ENCODE data around the gene TECPR2.

Gene TECPR2

GRCh38 chr14:102318781-102319276, 43.9 kb upstream of the TECPR2 start:
- peak overlapping the region; percentile 77 for H3K4me3 ChIP-seq (ENCODE audit: low read depth, low read length)
- DNase-seq (ENCODE audit: low read depth) = no peak
- TF ChIP-seq, protein P1, sequence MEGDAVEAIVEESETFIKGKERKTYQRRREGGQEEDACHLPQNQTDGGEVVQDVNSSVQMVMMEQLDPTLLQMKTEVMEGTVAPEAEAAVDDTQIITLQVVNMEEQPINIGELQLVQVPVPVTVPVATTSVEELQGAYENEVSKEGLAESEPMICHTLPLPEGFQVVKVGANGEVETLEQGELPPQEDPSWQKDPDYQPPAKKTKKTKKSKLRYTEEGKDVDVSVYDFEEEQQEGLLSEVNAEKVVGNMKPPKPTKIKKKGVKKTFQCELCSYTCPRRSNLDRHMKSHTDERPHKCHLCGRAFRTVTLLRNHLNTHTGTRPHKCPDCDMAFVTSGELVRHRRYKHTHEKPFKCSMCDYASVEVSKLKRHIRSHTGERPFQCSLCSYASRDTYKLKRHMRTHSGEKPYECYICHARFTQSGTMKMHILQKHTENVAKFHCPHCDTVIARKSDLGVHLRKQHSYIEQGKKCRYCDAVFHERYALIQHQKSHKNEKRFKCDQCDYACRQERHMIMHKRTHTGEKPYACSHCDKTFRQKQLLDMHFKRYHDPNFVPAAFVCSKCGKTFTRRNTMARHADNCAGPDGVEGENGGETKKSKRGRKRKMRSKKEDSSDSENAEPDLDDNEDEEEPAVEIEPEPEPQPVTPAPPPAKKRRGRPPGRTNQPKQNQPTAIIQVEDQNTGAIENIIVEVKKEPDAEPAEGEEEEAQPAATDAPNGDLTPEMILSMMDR (IDR thresholded peaks at IDR 0.05; ENCODE audit: control insufficient read depth, extremely low read depth, insufficient read depth) = no peak

- TF ChIP-seq, protein P1 (IDR thresholded peaks at IDR 0.05; ENCODE audit: control insufficient read depth, extremely low read depth, insufficient read depth) = no peak
- peak; percentile 59 for DNase-seq (ENCODE audit: low read depth)
- peak within 1 kb of the TSS; percentile 77 for H3K4me3 ChIP-seq (ENCODE audit: low read depth, low read length)
These were observed 43.2 kb upstream of the TECPR2 start, which contains the start of gene ZNF839 for GRCh38 chr14:102319351-102320032. Gene ZNF839, plus strand, starts transcription at chr14:102319746. Its CDS starts 20 bp downstream, at chr14:102319766.

GRCh38 chr14:102320033-102320660, 42.6 kb upstream of the TECPR2 start:
- DNase-seq (ENCODE audit: low read depth) = no peak
- TF ChIP-seq, protein P1 (IDR thresholded peaks at IDR 0.05; ENCODE audit: control insufficient read depth, extremely low read depth, insufficient read depth) = no peak
- H3K4me3 ChIP-seq (ENCODE audit: low read depth, low read length) = peak overlapping the region; percentile 77

DNA sequence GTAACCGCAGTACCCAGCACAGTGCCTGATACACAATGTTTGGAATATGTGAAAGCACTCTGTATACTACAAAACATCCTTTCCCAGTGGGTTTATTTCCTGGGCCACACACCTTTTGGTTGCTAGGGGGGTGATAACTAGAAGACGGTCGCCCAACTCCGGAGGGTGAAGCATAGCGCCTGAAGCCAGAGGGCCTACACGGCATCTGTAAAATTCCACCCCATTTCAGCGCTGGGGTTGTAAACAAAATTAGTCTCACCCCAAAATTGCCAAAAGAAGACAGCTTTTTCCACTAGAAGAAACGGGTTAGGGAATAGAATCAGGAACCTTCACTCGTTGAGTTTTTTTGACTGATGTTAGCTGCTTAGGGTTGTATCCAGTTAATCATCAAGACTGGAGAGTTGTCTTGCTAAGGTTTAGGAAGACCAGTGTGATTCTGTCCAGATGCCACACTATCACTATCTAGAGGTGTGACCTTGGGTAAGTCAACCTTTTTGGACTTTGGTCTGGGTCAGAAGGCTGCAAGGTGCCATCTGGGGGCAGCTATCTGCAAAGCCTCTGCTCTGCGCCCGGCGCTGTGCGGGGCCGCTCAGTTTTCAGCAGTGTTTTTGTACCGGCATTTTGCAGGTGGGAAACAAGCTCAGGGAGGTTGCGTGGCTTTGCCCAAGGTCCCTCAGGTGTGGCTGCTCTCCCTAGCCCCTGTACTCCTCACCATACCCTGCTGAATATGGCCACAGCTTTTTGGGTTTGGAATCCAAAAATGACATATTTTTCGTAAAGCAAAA, 41.9 kb upstream of the TECPR2 start:
- peak overlapping the region; percentile 77 for H3K4me3 ChIP-seq (ENCODE audit: low read depth, low read length)
- DNase-seq (ENCODE audit: low read depth) = no peak
- TF ChIP-seq, protein P1 (IDR thresholded peaks at IDR 0.05; ENCODE audit: control insufficient read depth, extremely low read depth, insufficient read depth) = no peak

DNA sequence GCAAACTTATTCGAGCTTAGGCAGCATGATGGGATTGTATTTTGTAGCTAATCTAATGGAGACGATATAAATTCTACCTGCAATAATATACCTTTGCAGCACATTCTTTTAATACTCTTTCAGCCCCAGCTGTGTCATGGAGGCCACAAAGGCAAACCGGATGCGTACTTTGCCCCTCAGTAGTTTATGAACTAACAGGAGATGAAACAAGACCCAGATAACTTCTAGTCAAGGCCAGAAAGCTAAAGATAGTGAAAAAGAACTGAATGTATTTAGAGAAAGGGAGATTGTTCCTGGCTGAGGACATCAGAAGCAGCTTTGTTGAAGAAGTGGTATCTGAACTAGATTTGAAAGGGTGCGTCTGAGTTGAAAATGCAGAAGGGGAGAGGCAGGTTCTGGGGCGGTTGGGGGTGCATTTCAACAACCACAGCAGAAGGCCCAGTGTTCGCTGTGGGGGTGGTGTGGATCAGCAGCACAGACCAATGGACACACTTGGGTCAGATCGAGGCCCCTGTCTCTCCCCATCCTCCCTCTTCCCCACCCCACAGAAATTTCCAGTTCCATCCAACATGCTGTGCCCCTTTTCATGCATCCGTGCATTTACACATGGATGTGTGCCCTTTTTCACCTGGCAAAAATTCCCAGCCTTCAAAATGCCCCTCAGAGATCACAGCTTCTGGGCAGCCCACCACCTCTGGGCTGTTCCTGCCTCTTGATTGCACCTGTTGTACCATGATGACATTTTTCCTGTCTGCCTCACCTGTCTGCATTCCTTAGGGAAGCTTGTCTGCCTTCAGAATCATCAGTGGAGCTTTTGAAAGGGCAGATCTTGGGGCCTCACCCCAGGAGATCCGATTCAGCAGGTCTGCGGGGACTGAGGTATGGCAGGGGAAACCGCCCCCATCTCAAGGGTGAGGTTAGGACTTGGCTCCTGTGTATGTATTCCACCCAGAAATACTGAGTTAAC, 41.0 kb upstream of the TECPR2 start:
- TF ChIP-seq, protein P1 (IDR thresholded peaks at IDR 0.05; ENCODE audit: control insufficient read depth, extremely low read depth, insufficient read depth) = no peak

DNA sequence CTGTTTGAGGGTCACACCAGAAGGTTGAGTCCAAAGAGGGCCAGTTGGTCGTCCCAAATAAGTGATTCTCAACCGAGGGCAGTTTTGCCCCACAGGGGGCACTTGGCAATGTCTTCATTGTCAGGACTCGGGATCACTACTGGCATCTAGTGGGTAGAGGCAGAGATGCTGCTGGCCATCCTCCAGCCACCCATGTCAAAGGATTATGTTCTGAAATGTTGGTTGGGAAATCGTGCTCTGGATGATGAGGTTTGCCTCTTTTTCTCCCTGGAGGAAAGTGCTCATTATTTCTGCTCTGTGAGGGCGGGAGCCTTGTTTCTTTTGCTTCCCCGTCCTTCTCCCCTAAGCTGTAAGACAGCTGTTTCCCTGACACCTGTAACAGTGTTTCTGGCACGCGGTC, 39.6 kb upstream of the TECPR2 start:
- TF ChIP-seq, protein P1 (IDR thresholded peaks at IDR 0.05; ENCODE audit: control insufficient read depth, extremely low read depth, insufficient read depth) = peak; percentile 77
- peak; percentile 22 for DNase-seq (ENCODE audit: low read depth)
- no peak overlapping the region for H3K4me3 ChIP-seq (ENCODE audit: low read depth, low read length)

More for the DNA sequence above, 41.0 kb upstream of the TECPR2 start:
- no peak overlapping the region for H3K4me3 ChIP-seq (ENCODE audit: low read depth, low read length)
- no peak for DNase-seq (ENCODE audit: low read depth)

Measured in LNCaP clone FGC (cell line).